ENCODE results near the gene CPED1.

The CPED1 gene

DNA sequence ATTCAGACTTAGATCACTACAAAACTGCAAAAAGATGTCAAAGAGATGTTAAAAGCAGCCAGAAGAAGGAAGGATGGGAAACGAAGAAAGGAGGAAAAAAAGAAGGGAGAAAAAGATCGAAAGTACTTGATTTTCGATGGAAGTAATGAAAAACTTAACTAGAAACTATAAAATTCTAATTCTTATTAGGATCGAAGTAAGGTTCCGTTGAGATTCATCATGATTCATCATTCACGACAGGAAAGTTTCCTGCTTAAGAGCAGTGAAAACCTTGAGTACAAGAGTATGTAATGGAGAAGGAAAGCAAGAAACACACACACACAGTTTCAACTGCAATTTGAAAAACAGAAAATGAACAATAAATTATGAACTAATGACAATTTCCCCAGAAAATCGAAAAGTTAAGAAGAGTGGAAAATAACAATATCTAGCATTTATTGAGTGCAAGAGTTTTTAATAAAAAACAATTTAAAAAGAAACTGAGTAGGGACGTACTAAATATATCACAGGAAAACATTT, 39.1 kb upstream of the CPED1 start:
- no peak overlapping the region for H3K4me3 ChIP-seq (ENCODE audit: low read length)
- no peak for DNase-seq (ENCODE audit: low read depth)
- TF ChIP-seq, protein P1, sequence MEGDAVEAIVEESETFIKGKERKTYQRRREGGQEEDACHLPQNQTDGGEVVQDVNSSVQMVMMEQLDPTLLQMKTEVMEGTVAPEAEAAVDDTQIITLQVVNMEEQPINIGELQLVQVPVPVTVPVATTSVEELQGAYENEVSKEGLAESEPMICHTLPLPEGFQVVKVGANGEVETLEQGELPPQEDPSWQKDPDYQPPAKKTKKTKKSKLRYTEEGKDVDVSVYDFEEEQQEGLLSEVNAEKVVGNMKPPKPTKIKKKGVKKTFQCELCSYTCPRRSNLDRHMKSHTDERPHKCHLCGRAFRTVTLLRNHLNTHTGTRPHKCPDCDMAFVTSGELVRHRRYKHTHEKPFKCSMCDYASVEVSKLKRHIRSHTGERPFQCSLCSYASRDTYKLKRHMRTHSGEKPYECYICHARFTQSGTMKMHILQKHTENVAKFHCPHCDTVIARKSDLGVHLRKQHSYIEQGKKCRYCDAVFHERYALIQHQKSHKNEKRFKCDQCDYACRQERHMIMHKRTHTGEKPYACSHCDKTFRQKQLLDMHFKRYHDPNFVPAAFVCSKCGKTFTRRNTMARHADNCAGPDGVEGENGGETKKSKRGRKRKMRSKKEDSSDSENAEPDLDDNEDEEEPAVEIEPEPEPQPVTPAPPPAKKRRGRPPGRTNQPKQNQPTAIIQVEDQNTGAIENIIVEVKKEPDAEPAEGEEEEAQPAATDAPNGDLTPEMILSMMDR (conservative IDR thresholded peaks at IDR 0.05; ENCODE audit: low read length), result no peak

DNA sequence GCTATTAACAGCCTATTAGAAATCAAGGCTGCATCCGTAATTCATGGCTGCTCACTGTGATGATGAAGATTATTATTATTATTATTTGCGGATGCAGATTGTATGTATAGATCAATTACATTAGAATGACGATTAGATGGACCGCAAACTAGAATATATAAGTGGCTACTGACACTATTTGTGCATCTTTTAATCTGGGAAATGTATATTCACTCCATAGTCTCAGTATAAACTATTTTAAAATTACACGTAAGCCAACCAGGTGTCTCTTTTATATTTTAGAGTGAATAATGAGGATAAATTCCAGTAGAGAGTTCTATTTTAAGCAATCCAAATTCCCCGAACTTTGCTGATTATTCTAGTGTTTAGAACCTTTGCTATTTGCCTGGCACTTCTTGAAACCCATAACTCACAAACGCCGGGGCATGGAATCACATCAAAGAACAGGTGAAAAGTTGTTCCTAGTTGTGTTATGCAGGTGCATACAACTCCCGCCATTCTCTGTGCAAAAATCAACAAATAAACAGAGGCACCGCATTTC, 38.4 kb upstream of the CPED1 start:
- DNase-seq (ENCODE audit: low read depth), result no peak
- peak overlapping the region; percentile 57 for H3K4me3 ChIP-seq (ENCODE audit: low read length)
- TF ChIP-seq, protein P1 (conservative IDR thresholded peaks at IDR 0.05; ENCODE audit: low read length), result no peak

DNA sequence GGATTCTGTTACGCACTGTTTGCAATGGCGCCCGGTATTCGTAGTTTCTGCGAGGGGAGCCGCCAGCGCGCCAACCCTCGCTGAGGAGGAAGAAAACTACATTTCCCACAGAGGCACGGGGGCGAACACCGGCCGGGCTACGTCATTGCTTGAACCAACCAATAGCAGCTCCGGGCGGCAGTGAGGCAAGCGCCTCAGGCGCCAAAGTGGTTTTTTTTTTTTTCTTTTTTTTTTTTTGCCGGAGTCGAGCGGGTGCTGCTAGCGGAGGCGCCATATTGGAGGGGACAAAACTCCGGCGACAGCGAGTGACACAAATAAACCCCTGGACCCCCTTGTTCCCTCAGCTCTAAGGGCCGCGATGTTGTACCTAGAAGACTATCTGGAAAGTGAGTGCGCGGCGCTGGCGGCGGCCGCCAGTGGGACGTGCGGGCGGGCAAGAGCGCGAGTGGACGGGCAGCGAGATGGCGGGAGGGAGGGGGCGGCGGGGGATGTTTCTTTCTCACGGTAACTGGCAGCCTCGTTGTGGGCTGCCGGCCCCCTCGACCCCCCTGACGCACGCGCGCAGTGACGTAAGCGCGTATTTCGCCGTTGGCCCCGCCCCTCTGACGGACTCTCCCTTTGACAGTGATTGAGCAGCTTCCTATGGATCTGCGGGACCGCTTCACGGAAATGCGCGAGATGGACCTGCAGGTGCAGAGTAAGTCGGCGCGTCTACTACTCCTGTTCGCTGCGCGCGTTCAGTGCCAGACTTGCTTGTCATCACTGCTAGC, 37.8 kb upstream of the CPED1 start, which contains the start of gene ING3:
Gene ING3, plus strand, starts transcription at position 239 of the 770 bp plus-strand sequence. Its CDS starts 120 bp downstream, at position 359.
- peak; percentile 97 for DNase-seq (ENCODE audit: low read depth)
- peak within 1 kb of the TSS; percentile 92 for H3K4me3 ChIP-seq (ENCODE audit: low read length)
- TF ChIP-seq, protein P1 (conservative IDR thresholded peaks at IDR 0.05; ENCODE audit: low read length), result no peak

DNA sequence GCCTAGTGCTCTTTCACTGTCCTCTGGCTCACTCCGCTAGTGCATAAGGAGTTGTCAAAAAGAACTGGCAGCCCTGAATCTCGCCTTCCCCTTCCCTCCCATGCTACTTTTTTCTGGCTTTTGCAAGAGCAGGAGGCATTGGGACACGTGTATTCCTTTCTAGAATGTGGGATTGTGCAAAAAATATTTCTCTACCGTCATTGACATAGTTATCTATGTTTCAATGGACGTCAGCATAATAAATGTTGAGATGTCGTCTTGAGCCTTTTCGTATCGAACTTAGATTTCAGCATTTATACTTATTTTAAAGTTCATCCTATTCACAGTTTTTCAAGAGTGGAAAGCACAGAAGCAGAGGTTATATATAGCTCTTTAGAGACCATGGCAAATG, 37.2 kb upstream of the CPED1 start:
- DNase-seq (ENCODE audit: low read depth), result no peak
- TF ChIP-seq, protein P1 (conservative IDR thresholded peaks at IDR 0.05; ENCODE audit: low read length), result no peak
- H3K4me3 ChIP-seq (ENCODE audit: low read length), result peak overlapping the region; percentile 92

DNA sequence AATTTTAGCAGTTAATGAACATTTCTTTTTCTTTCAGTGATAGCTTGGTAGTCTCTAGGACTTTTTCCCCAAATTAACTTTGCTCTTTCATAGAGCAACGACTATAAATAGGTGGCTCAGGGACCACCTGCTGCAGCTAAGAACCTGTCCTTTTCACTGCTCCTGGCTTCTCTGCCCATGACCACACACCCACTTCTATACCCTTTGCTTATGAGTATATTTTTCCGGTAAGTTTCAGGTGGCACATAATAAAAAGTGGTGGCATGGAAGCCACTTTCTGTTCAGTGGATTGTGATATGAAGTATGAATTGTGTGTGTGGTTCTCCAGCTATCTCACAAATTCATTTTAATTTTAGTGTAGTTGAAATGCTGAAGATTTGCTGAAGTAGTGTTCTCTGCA, 36.7 kb upstream of the CPED1 start:
- TF ChIP-seq, protein P1 (conservative IDR thresholded peaks at IDR 0.05; ENCODE audit: low read length), result no peak
- no peak for DNase-seq (ENCODE audit: low read depth)
- peak overlapping the region; percentile 92 for H3K4me3 ChIP-seq (ENCODE audit: low read length)

DNA sequence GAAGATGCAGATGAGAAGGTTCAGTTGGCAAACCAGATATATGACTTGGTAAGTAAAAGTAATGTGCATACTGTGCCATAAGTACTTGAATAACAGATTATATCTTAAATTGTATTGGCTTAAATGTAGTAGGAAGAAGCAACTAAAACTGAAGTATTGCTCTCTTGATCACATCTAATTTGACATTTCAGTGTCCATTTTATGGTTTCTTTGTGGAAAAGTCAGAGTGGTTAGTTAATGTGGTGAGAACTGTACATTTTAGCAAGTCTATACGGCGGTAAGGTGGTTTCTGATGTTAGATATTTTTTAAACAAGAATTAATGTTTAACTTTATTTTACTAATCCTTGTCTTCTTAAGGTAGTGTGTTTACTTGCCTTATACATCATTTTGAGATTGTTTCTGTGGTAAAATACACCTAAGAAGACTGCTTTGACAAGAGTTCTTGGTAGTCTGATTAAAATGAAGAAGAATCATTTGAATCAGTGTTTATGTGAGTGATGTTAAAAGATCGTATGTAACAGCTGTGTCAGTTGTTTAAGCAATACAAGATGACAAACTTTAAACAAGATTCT, 32.8 kb upstream of the CPED1 start:
- no peak overlapping the region for H3K4me3 ChIP-seq (ENCODE audit: low read length)
- no peak for DNase-seq (ENCODE audit: low read depth)
- TF ChIP-seq, protein P1 (conservative IDR thresholded peaks at IDR 0.05; ENCODE audit: low read length), result no peak

Data from AG10803 (cell line).